ENCODE measurements around the gene PPM1D.

DNA sequence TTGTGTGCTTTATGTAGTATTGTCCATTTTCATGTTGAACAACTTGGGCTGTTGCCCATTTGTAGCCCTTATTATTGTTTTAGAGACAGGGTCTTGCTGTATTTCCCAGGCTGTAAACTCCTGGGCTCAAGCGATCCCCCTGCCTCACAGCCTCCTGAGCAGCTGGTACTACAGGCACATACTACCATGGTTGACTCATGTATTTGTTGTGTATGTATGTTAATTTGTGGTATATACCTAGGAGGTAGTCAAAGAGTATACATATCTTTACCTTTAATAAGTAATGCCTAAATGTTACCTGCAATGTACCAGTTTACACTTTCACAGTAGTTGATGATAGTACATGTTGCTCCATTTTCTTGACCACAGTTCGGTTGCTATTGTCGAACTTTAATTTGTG, 18.1 kb downstream of the PPM1D start:
- TF ChIP-seq EZH2 (IDR thresholded peaks at IDR 0.05; ENCODE audit: borderline replicate concordance), result no peak
- TF ChIP-seq EZH2phosphoT487 (IDR thresholded peaks at IDR 0.05; ENCODE audit: low read depth, severe bottlenecking, unreplicated experiment), result no peak
- TF ChIP-seq CTCF (IDR thresholded peaks at IDR 0.05; ENCODE audit: poor library complexity), result no peak
